ENCODE results near the gene CHRND. TPM values are rescaled to one million over a fixed set of nuclear protein-coding genes. Genes with fewer than 3 reads are reported as not detected.

Gene CHRND
- total and polyA plus RNA-seq, 2 of the 8 experiments (the other 6 are each of a cell fraction or from before 2014, with no cell fraction given) = 0.24 TPM; not detected in 1

GRCh38 chr2:232550354-232551249 lies 24.6 kb downstream of the CHRND start, which contains the start of the genes EIF4E2 and TIGD1 (continued):
- TF ChIP-seq CTCF (IDR thresholded peaks at IDR 0.05; ENCODE audit: control extremely low read depth in 1 of 3, insufficient read depth in 1 of 3, low read depth in 1 of 3, low read length in 3 of 3) (peak; percentile 18 to 43 (median 39); a peak in 3 of 4 replicates), PHF8 (conservative IDR thresholded peaks at IDR 0.05; ENCODE audit: low read depth, low read length) (peak; percentile 97), E2F6 (IDR thresholded peaks at IDR 0.05) (peak; percentile 94), SIX5 (IDR thresholded peaks at IDR 0.05; ENCODE audit: low read depth, low read length) (no peak), SIN3A (conservative IDR thresholded peaks at IDR 0.05 in 1 of 2, IDR thresholded peaks at IDR 0.05 in 1 of 2; ENCODE audit: low read depth in 1 of 2, low read length in 2 of 2) (peak; percentile 58 to 85; a peak in 2 of 4 replicates), MAFK (IDR thresholded peaks at IDR 0.05; ENCODE audit: low read depth, low read length) (no peak), RNF2 (IDR thresholded peaks at IDR 0.05; ENCODE audit: borderline replicate concordance, low read depth, low read length, missing control alignments, poor library complexity, severe bottlenecking) (no peak), SRF (IDR thresholded peaks at IDR 0.05; ENCODE audit: low read depth, low read length) (peak; percentile 66), CTBP2 (IDR thresholded peaks at IDR 0.05; ENCODE audit: borderline replicate concordance, insufficient read depth, insufficient read length, low read length) (peak; percentile 28), CBX8 (IDR thresholded peaks at IDR 0.05; ENCODE audit: borderline replicate concordance, low read depth, low read length) (no peak), KDM1A (IDR thresholded peaks at IDR 0.05; ENCODE audit: borderline replicate concordance, low read length) (peak; percentile 97), SP4 (IDR thresholded peaks at IDR 0.05; ENCODE audit: low read length) (peak; percentile 63; the same call in 1 of the 2 replicates), POU5F1 (IDR thresholded peaks at IDR 0.05; ENCODE audit: low read depth, low read length) (no peak), EP300 (IDR thresholded peaks at IDR 0.05; ENCODE audit: borderline replicate concordance in 1 of 2, low read depth in 2 of 2, low read length in 2 of 2) (no peak; a peak in 1 of 3 replicates), NRF1 (IDR thresholded peaks at IDR 0.05; ENCODE audit: low read depth, low read length) (peak; percentile 60), FOSL1 (IDR thresholded peaks at IDR 0.05; ENCODE audit: insufficient read depth, low read depth, low read length) (0 out of 2 replicates have a peak, but pooled peaks have one; percentile 20), RFX5 (IDR thresholded peaks at IDR 0.05; ENCODE audit: borderline replicate concordance, low read depth, low read length) (no peak), SIRT6 (IDR thresholded peaks at IDR 0.05; ENCODE audit: low read length) (no peak), JUND (IDR thresholded peaks at IDR 0.05; ENCODE audit: low read length) (0 out of 2 replicates have a peak, but pooled peaks have one; percentile 4)
